ENCODE results near the gene PDE7B.
A peak's percentile ranks its signal among the peaks of the same experiment; 100 is the strongest.
"Not testable (repeated sequence)": the region's sequence is repeated elsewhere in the genome, so short reads cannot be mapped to it uniquely, and the experiment has no call there.

The PDE7B gene

DNA sequence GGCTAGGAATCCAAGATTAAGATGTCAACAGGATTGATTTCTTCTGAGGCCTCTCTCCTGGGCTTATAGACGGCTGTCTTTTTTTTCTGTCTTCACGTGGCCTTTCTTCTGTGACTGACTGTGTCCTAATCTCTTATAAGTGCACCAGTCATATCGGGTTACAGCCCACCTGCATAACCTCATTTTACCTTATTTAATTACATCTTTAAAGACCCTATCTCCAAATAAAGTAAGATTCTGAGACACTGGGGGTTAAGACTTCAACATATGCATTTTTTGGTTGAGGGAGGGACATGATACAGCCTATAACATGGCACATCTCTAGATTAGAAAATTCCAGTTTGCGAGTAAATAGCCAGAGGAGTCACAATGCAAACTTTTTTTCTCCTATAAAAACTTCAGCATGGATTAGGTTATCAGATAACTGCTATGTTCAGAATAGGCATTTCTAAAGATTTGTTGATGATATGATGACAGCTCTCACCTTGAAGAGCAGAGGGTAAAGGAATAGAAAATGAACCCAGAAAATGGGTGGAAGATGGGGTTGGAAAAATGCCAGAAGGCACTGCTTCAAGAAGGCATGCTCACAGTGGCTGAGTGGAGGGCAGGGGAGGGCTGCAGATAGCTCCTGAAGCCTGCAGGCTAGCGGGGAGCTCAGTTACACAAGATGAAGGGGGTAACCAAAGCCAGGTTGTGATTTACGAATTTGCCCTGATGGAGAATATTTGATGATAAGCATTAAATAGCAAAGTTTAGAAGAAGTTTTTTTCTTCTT, 8.7 kb upstream of the PDE7B start:
- DNase-seq (ENCODE audit: low read depth, low spot score), result no peak

DNA sequence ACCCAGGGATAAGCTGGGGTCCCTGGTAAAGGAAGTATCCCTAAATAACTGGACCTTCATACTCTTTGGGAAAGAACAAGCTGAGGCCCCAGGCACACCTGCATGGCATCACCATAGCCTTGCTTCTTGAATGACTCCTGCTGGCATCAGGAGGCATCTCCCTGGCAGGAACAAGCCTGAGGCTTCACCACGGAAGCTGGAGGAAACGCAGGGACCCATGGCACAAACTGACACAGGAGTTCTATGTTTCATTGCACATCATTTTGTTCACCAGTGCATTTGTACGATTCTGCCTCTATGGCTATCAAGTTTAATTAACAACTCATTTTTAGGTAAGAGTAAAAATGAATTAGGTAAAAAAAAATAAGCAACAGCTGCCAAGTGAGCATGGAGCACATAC, 619 bp upstream of the PDE7B start:
- DNase-seq (ENCODE audit: low read depth, low spot score), result no peak

DNA sequence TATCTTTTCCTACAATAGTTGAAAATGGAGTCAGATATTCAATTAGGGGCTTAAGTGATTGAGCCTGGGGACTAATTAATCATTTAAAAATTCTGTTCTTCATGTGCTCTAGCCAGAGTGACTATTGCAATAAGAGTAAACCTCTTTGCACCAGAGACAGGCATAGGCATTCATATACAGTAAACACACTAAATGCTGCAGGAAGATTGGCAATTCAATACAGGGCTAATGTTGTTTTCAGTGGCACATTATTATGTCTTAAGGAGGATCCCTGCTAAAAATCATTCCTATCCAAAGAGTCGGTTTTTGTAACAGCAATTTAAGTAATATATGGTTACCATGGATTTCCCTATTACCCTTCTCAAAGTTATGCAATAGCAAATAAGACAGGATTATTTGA, 1.2 kb downstream of the PDE7B start:
- no peak for DNase-seq (ENCODE audit: low read depth, low spot score)

DNA sequence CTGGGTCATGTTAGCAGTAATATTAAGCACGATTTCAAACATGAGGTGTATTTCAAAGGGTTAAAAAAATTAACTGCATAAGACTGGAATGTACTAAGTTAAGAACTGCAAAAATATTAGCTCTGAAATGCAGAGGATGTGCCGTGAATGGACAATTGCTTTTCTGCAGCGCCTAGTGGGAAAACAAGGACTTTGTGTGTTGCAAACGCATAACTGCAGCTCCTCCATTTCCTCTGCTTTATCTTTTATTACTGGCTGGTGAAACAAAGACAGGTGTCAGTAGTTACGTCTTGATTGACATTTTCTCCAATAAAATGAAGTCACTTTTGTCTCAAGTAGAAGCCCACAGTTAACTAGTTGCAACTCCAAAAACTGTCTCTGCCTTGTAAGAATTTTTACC, 1.7 kb downstream of the PDE7B start:
- DNase-seq (ENCODE audit: low read depth, low spot score), result peak; percentile 33

DNA sequence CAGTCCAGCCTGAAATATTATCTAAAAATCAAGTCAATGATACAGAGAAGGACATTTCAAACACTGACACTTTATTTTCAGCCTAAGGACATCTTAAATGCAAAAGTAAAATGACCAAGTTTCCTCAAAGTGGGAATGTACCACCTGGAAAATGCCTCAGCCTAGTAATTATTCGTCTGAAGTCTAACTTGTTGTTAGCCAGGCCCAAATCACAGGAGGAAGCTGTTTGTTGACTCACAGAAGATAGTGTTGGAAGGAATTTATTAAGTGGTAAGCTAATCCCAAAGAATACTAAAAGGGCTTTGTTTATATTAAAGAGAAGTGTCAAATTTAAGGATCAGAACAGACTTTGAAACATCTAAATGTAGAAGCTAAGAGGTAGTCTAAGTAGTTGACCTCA, 2.5 kb downstream of the PDE7B start:
- peak; percentile 26 for DNase-seq (ENCODE audit: low read depth, low spot score)

DNA sequence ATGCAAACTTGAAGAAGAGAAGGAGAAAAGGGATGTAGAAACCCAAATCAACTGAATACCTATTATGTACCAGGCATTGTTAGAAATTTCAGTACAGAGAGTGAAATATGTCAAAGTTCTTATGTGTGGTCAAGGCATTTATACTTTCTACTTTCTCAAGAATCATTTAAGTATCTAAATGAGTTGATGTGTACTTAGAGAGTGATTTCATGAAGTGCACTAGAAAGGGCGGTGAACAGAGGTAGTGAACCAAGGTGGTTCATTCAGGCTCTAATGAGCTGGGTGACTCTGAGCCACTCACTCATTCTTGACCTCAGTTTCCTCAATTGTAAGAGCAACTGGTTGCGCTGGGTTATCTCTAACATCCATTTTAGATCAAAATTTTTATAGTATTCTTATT, 3.3 kb downstream of the PDE7B start:
- no peak for DNase-seq (ENCODE audit: low read depth, low spot score)

DNA sequence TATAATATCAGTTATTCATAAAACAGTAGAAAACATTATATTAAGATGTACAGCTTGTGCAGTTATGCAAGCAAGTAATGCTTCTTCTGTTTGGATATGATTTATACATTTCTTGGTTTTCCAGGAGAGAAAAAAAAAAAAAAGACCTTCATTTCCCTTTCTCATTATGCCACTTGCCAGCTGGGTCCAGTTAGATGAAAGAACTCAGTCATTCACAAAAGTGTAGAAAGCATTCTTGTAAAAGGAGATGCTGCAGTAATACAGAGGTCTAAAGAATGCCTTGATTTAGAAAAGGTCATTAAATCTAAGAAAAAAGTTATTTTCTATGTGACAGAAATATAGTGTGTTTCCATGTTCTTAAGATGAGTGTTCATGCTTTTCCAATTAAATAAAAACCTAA, 7.4 kb downstream of the PDE7B start:
- no peak for DNase-seq (ENCODE audit: low read depth, low spot score)

DNA sequence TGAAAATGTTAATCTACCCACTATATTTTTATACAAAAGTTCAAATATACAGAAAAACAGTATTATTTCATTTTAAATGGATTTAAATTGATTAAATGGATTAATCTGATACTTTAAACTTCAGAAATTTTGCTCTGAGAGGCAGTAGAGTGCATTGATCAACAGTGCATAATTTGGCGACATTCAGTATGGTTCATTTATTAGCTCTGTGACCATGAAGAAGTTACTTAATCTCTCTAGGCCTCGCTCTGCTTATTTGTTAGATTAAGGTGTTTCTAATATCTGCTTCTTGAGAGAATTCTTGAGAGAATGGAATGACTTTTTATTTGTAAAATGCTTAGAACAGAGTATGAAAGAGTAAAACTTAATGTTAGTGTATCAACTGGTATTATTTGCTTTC, 8.9 kb downstream of the PDE7B start:
- no peak for DNase-seq (ENCODE audit: low read depth, low spot score)

DNA sequence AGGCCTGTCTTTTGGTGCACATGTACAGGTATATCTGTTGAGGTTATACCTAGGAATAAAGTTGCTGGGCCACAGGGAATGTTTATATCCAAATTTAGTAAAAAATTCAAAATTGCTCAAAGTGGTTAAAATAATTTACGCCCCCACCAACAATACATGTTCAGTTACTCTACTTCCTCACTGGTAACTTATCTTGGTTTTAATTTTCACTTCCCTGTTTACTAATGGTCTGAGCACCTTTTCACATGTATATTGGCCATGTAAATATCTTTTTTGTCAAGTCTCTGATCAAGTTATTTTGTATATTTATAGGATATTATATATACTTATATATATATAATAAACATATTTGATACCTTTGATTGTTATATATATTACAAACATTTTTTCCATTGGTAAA, 9.7 kb downstream of the PDE7B start:
- DNase-seq (ENCODE audit: low read depth, low spot score), result no peak

DNA sequence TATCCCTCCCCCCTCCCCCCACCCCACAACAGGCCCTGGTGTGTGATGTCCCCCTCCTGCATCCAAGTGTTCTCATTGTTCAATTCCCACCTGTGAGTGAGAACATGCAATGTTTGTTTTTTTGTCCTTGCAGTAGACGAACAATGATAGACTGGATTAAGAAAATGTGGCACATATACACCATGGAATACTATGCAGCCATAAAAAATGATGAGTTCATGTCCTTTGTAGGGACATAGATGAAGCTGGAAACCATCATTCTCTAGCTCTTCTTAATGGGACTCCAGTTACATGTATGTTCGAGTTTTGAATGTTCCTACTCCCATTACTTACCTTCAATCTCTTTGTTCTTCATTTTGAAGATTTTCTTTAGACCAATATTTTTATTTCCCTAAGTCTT, 13.4 kb downstream of the PDE7B start:
- DNase-seq (ENCODE audit: low read depth, low spot score), result not testable (repeated sequence)

DNA sequence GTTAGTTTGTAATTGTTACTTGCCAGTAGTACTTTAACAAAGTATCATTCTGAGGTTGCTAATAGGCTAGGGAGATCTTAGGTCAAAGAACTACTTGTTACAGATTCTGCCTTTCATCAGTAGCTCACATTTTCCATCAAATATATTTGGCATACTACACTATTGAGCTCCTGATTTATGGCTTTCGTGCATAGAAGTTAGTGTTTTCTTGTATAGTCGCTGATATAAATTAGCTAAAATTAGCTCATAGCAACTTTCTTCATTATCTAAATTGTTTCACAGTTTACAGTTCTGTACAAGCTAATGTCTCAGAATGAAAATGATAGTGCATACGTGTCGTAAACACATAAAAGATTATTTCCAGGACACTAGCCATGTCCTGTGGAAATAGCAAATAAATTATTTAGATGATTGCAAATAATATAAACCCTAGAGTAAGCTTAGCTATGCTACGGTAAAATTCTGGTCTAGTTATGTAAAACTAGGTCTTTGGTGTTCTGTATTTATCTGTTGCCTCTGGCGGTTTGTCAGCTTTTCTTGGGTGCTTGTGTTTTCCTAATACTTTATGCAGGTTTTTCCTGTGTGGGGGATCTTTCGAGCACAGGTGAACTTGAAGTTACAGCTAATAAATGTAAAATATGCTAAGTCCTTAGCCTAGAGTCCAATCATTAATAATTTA, 15.1 kb downstream of the PDE7B start:
- no peak for DNase-seq (ENCODE audit: low read depth, low spot score)

DNA sequence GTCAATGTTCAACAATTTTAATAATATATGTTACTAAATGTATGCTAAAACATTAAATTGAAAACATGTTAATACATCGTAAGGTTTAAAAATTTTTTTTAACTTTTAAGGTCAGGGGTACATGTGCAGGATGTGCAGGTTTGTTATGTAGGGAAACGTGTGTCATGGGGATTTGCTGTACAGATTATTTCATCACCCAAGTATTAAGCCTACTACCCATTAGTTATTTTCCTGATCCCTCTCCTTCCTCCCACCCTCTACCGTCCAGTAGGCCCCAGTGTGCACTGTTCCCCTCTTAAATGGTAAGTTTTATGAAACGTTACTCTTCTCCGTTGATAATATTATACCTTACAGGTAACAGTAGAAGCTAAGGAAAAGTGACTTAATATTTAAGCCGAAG, 15.8 kb downstream of the PDE7B start:
- DNase-seq (ENCODE audit: low read depth, low spot score), result no peak

DNA sequence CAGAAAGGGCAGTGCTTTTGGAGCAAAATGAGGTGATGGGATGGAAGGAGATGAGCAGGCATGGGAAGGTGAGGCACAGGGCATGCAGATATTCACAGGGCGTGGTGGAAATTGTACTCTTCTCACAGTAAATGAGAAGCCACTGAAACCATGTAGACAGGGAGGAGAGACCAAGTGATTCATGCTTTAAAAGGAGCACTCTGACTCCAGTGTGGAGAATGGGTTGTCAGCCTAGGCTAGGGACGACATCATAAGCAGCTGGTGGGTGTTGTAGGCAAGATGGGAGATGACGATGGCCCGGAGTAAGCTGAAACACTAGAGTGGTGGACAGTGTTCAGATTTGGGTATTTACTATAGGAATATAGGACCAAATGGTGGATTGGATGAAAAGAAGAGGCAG, 18.4 kb downstream of the PDE7B start:
- DNase-seq (ENCODE audit: low read depth, low spot score), result no peak

DNA sequence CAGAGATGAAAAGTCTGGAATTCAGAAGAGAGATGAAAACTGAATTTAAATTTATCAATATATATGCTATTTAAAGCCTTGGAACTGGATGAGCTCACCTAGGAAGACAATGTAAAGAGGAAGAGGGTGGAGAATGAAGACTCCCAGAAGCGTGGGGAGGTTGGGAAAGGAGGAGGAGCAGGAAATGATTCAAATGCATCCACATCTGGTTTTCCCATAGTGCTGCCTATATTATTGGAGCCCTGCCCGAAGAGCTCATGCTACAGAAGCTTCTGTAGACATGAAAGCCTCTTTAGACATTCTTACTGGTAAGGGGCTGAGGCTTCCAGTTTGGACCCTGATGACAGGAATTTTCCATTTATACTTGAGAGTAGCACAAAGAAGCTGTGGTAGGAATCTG, 19.2 kb downstream of the PDE7B start:
- DNase-seq (ENCODE audit: low read depth, low spot score), result peak; percentile 16

DNA sequence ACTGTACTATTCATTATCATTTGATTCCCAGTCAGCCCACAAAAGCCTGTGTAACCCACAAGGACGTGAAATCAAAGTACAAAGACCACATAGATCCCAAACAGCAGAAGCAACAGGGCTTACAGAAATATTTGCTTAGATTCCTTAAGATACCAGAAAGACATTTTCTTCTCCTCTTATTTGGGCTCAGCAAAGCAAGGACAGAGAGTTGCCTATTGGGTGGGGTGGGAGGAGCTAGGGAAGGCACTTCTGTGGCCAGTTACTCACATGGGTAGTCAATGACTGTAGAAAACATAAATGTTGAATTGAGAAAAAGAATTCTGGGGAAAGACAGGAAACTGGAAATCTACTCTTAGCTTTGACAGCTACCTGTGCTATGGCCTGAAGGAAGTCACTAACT, 19.8 kb downstream of the PDE7B start:
- peak; percentile 71 for DNase-seq (ENCODE audit: low read depth, low spot score)

DNA sequence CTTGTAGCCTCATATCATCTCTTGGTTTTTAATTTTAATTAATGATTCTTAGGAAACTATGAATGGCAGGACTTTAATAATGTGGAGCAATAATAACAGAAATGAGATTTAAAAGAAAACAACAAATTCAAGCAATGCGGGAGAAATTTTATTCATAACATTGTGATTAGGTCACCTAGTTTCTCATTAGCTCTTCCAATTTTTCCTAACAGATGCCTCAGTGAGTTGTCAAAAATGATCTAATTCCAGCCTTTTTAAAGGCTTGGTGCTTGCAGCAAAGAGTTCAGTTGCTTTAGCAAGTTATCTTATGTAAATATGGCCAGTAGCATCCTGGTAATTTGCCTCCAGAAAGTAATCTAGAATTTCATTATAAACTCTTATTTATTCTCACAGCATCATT, 20.4 kb downstream of the PDE7B start:
- peak; percentile 53 for DNase-seq (ENCODE audit: low read depth, low spot score)

DNA sequence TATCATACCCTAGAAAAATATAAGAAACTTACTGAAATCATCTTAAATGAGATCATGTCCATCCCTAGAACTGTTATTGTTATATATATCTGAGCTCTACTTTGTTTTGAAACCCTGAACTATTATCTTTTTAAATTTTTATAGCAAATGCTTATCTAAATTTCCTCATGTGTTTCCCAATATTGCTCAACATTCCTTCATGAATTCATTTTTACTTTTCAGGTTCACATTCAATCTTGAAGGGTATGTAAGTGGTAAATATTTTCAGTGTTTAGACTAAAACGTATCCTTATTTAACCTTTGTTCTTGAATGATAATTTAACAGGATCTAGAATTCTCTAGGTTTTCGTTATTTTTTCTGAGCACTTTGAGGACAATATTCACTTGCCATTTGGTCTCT, 23.9 kb downstream of the PDE7B start:
- DNase-seq (ENCODE audit: low read depth, low spot score), result no peak

DNA sequence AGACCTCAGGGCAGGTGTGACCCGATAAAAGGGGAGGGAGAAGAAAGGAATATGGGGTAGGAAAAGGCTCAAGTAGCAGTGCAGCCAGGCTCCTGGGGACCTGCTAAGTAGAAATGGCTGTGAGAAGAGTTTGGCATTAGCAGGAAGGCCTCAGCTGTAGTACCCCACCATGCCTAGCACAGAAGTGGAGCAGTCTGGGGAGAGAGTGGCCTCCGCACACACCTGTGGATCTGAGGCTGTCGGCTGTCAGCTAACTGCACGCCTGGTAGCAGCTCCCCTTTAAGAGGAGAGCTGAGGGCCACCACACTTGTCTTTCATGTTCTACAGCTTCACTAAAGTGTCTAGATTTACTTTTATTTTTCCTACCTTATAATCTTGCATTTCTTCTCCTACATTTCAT, 24.6 kb downstream of the PDE7B start:
- no peak for DNase-seq (ENCODE audit: low read depth, low spot score)

DNA sequence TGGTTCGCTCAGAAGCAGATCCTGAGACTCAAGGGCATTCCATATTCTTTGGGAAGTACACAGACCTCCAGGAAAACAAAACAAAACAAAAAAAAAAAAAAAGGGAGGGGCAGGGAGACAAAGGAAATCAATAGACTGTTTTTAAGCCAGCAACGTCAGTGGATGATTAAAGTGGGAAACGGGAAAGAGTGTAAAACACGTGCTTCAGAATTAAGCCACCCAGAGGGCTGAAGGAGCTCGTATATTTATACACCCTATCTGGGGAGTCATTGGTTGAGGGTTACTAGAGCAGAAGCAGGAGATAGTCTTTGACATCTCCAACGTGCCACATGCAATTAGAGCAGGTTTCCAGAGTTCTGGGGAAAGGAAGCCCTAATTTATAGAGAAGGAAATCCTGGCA, 26.2 kb downstream of the PDE7B start:
- no peak for DNase-seq (ENCODE audit: low read depth, low spot score)

DNA sequence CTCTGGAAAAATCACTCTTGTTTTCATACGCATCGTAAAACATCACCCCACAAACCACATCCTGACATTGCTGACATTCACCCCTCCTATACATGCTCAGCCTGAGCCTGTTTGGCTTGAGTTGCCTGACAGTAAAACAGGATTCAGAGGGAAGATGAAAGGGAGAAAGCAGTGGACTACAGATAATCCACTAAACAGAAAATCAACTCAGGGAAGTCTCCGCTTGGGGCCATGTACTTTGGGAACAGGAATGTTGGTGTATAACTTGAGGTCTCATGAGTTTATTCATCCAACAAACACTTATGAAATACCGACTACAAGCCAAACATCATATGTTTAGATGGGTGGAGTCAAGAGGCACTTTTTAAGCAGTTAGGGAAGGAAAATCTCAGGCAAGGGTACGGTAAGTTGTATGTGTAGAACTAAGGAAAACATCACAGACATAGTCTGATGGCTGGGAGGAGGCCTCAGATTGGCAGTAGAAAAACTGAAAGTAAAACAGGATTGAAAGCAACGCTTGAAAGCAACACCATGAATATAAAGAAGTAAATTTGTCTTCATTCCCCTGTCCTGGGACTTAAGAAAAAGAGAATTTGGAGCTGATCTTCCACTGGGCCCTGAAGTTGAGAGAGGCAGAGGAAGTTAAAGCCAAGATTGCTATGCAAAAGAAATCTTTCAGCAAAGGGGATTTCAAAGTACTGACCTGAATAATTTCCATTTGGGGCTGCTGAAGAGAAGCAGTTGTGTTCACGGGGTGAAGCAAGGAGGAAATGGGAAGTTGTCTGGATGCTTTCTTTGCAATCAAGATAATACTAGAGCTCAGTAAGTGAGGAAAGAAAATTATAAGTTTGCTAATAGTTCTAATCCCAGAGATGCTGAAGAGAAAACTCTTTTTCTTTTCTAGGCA, 28.8 kb downstream of the PDE7B start:
- peak; percentile 36 for DNase-seq (ENCODE audit: low read depth, low spot score)

DNA sequence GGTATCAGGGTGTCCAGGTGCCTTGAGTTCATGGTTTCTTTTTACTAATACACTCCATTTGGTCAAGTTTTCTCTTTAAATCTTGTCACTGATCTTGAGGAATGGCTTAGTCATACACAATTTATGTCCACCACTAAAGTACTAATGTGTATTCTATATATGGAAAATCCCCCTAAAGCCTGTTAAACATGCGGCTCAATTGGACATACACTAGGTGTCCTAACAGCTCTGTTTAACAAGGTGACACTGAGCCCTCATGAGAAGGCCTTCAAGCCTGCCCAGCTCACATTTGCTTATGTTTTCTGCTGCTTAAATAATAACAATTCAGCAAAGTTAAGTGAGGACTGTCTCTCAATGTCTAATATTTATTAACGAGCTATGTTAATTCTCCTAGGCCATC, 31.5 kb downstream of the PDE7B start:
- no peak for DNase-seq (ENCODE audit: low read depth, low spot score)

DNA sequence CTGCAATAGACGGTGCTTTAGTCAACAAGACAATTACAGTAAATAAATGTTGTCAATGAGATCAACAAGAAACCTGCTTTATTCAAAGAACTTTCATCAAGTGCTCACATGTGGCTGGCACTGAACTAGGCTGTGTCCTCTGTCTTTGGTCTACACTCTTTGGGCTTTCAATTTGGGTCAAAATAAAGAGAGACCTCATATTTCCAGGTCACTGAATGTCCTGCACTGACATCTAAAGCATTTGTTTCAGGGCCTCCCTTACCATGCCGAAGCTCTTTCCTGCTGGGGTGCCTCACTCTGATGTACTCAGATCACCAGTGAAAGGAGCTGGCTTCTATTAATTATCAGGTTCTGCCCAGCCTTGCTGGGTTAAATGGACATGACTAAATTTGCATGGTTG, 32.0 kb downstream of the PDE7B start:
- no peak for DNase-seq (ENCODE audit: low read depth, low spot score)

DNA sequence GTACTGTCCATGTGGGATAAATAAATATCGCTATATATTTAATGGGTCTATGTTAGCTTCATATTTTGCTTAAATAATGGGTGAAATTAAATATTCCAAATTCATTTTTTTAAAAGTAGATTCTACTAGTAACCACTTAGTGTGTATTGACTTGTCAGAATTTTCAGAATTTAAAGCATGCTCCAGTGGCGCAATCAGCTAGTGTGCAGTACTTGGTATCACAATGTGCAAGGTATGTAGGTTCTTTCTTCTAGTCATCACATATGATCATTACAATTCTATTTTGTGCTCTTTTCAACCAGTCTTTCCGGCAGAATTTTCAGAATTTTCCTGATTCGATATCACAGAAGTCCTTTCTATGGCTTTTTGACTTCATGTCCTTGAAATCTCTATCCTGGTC, 32.6 kb downstream of the PDE7B start:
- no peak for DNase-seq (ENCODE audit: low read depth, low spot score)

All from astrocyte of the hippocampus (primary cell).